GM13976 (cell line): ENCODE data around the gene OR2M2.

Experiments used
- DNase-seq: peaks from one replicate; pipeline ENCODE4 v3.0.0; 2012; ENCODE audit warnings: low spot score
- CTCF ChIP-seq: IDR thresholded peaks from 2 replicates; pipeline ENCODE4 v1.5.1; 2012; ENCODE audit warnings: borderline replicate concordance, mild to moderate bottlenecking; ENCODE audit not compliant: insufficient read depth; ENCODE audit errors: extremely low read depth, missing control alignments, control extremely low read depth
- in situ Hi-C: fragments of 300-500 bp; cut with MboI; formaldehyde crosslinking; loops from one replicate; pipeline ENCODE4 v1.12.0; 2022; ENCODE audit warnings: low sequenced_read_pairs, mixed read lengths, inconsistent platforms; ENCODE audit not compliant: unreplicated experiment

The OR2M2 gene

DNA sequence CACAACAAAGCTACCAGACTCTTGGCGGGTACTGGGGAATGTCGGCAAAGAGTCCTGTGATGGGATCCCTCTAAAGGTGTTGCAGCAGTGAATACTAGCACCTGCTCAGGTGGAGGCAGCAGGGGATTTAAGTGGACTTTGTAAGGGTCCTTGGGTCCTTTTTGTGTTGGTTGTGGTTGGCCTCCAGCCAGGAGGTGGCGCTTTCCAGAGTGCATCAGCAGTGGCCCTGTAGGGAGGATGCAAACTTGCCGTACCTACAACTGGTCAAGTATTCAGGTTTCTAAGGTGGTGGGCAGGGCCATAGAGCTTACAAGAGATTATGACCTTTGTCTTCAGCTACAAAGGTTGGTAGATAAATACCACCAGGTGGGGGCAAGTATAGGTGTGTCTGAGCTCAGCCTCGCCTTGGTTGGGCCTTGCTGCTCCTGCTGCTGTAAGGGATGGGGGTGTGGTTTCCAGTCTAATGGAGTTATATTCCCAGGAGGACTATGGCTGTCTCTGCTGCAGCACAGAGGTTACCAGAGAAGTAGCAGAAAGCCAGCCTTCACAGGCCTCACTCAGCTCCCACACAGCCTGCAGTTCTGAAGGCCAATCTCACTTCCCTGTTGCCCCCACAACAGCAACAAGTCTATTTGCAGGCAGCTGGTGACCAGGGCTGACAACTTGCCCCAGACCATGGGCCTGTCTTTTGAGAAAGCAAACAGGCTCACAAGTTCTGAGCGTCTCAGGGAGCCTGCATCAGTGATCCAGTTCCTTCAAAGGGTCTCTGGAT lies 22.4 kb upstream of the OR2M2 start:
- no peak for TF ChIP-seq CTCF
- DNase-seq: no peak
- in situ Hi-C loops: no loop called here

- no peak for TF ChIP-seq CTCF
- in situ Hi-C loops: no loop called here
- no peak for DNase-seq
Observed at GRCh38 chr1:248155927-248156326, 18.7 kb upstream of the OR2M2 start.

- DNase-seq: no peak
- in situ Hi-C loops: no loop called here
- no peak for TF ChIP-seq CTCF
Observed at GRCh38 chr1:248158758-248159157, 15.9 kb upstream of the OR2M2 start.

DNA sequence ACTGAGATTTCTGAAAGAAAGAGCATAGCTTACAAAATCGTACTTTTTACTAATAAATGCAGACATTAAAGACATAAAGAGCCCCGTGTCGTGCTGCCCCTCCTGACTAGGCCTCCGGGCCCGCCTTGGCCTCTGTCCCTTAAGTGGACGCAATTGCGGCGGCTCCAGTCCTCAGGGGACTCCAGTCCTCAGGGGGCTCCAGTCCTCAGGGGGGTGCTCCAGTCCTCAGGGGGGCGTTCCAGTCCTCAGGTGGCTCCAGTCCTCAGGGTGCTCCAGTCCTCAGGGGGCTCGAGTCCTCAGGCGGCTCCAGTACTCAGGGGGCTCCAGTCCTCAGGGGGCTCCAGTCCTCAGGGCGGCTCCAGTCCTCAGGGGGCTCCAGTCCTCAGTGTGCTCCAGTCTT lies 10.6 kb upstream of the OR2M2 start:
- in situ Hi-C loops: no loop called here
- no peak for DNase-seq
- no peak for TF ChIP-seq CTCF

DNA sequence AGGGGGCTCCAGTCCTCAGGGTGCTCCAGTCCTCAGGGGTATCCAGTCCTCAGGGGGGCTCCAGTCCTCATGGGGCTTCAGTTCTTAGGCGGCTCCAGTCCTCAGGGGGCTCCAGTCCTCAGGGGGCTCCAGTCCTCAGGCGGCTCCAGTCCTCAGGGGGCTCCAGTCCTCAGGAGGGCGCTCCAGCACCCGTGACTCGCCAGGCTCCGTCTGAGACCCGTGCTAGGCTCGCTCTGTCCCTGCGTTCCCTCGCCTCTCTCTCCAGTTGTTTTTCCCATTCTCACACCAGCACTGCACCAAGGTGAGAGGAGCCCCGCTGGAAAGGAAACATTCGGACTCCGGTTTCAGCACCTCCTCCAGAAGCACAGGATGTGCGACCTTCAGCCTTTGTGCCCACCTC lies 9.4 kb upstream of the OR2M2 start:
- in situ Hi-C loops: no loop called here
- TF ChIP-seq CTCF: no peak
- DNase-seq: no peak

DNA sequence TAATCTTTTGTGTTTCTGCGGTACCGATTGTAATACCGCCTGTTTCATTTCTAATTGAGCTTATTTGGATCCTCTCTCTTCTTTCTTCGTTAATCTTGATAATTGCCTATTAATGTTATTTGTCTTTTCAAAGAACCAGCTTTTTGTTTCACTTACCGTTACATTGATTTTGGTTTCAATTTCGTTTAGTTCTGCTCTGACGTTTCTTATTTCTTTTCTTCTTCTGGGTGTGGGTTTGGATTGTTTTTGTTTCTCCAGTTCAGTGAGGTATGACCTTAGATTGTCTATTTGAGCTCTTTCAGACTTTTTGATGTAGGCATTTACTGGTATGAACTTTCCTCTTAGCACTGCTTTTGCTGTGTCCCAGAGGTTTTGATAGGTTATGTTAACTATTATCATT lies 9.4 kb downstream of the OR2M2 start:
- no peak for TF ChIP-seq CTCF
- no peak for DNase-seq
- in situ Hi-C loops: no loop called here

DNA sequence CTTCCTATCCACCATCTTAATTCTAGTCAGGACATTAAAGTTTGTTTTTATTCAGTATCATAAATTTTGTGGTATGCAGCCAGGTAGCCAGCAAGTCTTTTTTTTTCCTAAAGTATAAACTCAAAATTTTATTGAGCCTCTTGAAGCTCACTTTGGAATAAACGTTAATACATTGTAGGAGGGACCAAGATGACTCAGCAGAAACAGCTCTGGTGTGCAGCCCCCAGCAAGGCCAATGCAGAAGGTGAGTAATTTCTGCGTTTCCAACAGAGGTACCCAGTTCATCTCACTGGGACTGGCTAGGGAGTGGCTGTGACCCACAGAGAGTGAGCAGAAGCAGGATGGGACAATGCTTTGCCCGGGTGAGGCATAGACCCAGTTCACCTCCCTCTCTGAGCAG lies 12.7 kb downstream of the OR2M2 start:
- DNase-seq: no peak
- in situ Hi-C loops: no loop called here
- no peak for TF ChIP-seq CTCF
